ENCODE measurements around the gene PCDHA13.

PCDHA13 gene

GRCh38 chr5:140857987-140858240 is 24.0 kb upstream of the PCDHA13 start:
- no peaks in the 10 kb centered on the region for H3K36me3 ChIP-seq (ENCODE audit: control insufficient read depth, insufficient read depth, low read length)
- no peak overlapping the region for H3K4me3 ChIP-seq (replicated peaks; ENCODE audit: low read depth, low read length)
- no peak for DNase-seq (ENCODE audit: extremely low read depth, insufficient read length)
- TF ChIP-seq CTCF (IDR thresholded peaks at IDR 0.05; ENCODE audit: insufficient read depth, low read length, poor library complexity, severe bottlenecking), result no peak
- no peaks in the 10 kb centered on the region for H3K27me3 ChIP-seq (replicated peaks; ENCODE audit: control insufficient read depth, insufficient read depth, low read length)

- Histone ChIP-seq H3K4me3 (replicated peaks; ENCODE audit: low read depth, low read length) (no peak overlapping the region), H3K27me3 (replicated peaks; ENCODE audit: control insufficient read depth, insufficient read depth, low read length) (no peaks in the 10 kb centered on the region), H3K36me3 (ENCODE audit: control insufficient read depth, insufficient read depth, low read length) (no peaks in the 10 kb centered on the region)
- no peak for DNase-seq (ENCODE audit: extremely low read depth, insufficient read length)
- no peak for TF ChIP-seq CTCF (IDR thresholded peaks at IDR 0.05; ENCODE audit: insufficient read depth, low read length, poor library complexity, severe bottlenecking)
Observed at GRCh38 chr5:140862441-140863295, 19.3 kb upstream of the PCDHA13 start.

GRCh38 chr5:140868721-140869554 is 13.0 kb upstream of the PCDHA13 start, which contains the start of gene PCDHA11:
TSS of gene PCDHA11 (plus strand) at chr5:140868957. CDS start at chr5:140869104, 147 bp downstream.
- no peak for TF ChIP-seq CTCF (IDR thresholded peaks at IDR 0.05; ENCODE audit: insufficient read depth, low read length, poor library complexity, severe bottlenecking)
- Histone ChIP-seq H3K36me3 (ENCODE audit: control insufficient read depth, insufficient read depth, low read length) (no peaks in the 10 kb centered on the region), H3K4me3 (replicated peaks; ENCODE audit: low read depth, low read length) (no peak within 1 kb of the TSS), H3K27me3 (replicated peaks; ENCODE audit: control insufficient read depth, insufficient read depth, low read length) (no peaks in the 10 kb centered on the region)
- no peak for DNase-seq (ENCODE audit: extremely low read depth, insufficient read length)

GRCh38 chr5:140869555-140869886 is 12.4 kb upstream of the PCDHA13 start:
- Histone ChIP-seq H3K36me3 (ENCODE audit: control insufficient read depth, insufficient read depth, low read length) (no peaks in the 10 kb centered on the region), H3K27me3 (replicated peaks; ENCODE audit: control insufficient read depth, insufficient read depth, low read length) (no peaks in the 10 kb centered on the region), H3K4me3 (replicated peaks; ENCODE audit: low read depth, low read length) (no peak overlapping the region)
- DNase-seq (ENCODE audit: extremely low read depth, insufficient read length), result no peak
- TF ChIP-seq CTCF (IDR thresholded peaks at IDR 0.05; ENCODE audit: insufficient read depth, low read length, poor library complexity, severe bottlenecking), result no peak

- no peak for DNase-seq (ENCODE audit: extremely low read depth, insufficient read length)
- H3K4me3 ChIP-seq (replicated peaks; ENCODE audit: low read depth, low read length), result no peak overlapping the region
- H3K36me3 ChIP-seq (ENCODE audit: control insufficient read depth, insufficient read depth, low read length), result no peaks in the 10 kb centered on the region
- TF ChIP-seq CTCF (IDR thresholded peaks at IDR 0.05; ENCODE audit: insufficient read depth, low read length, poor library complexity, severe bottlenecking), result no peak
- H3K27me3 ChIP-seq (replicated peaks; ENCODE audit: control insufficient read depth, insufficient read depth, low read length), result no peaks in the 10 kb centered on the region
Observed at GRCh38 chr5:140870221-140871201, 11.4 kb upstream of the PCDHA13 start.
